Liver (tissue), 9 donors: Measurements from ENCODE around the gene SENP1. TPM values are rescaled to one million over a fixed set of nuclear protein-coding genes. Genes with fewer than 3 reads are reported as not detected.

Experiments
- DNase-seq: peaks from one replicate; pipeline ENCODE4 v3.0.0-alpha.2; 2017; ENCODE audit warnings: low spot score
- H3K27ac ChIP-seq, 2 donors: one replicate each; pipeline ENCODE4 v1.7.0; 2013; ENCODE audit warnings: inconsistent platforms in 2 of 2, low read length in 2 of 2, control low read depth in 1 of 2, low read depth in 1 of 2, mild to moderate bottlenecking in 1 of 2
- H3K27me3 ChIP-seq, 4 donors: one replicate each; pipeline versions ENCODE4 v1.6.1 to v1.7.0; 2013; ENCODE audit warnings: low read length in 3 of 4, inconsistent platforms in 1 of 4, mild to moderate bottlenecking in 1 of 4, moderate library complexity in 1 of 4; ENCODE audit not compliant: control insufficient read depth in 4 of 4, insufficient read depth in 4 of 4
- H3K36me3 ChIP-seq, 4 donors: one replicate each; pipeline versions ENCODE4 v1.6.1 to v1.7.0; 2013; ENCODE audit warnings: low read length in 3 of 4, mild to moderate bottlenecking in 3 of 4, low read depth in 1 of 4, moderate library complexity in 1 of 4; ENCODE audit not compliant: control insufficient read depth in 4 of 4, insufficient read depth in 3 of 4
- H3K4me1 ChIP-seq, 4 donors: one replicate each; pipeline versions ENCODE4 v1.6.1 to v1.7.0; 2013; ENCODE audit warnings: low read length in 3 of 4, mild to moderate bottlenecking in 3 of 4, moderate library complexity in 1 of 4; ENCODE audit not compliant: control insufficient read depth in 4 of 4, insufficient read depth in 4 of 4
- H3K4me3 ChIP-seq, 3 donors: one replicate each; pipeline versions ENCODE4 v1.6.1 to v1.7.0; 2013; ENCODE audit warnings: low read length in 3 of 3, control low read depth in 1 of 3, low read depth in 1 of 3, mild to moderate bottlenecking in 1 of 3
- H3K9ac ChIP-seq, 2 donors: one replicate each; pipeline ENCODE4 v1.7.0; 2013; ENCODE audit warnings: low read length in 2 of 2, mild to moderate bottlenecking in 2 of 2, moderate library complexity in 2 of 2, control low read depth in 1 of 2, low read depth in 1 of 2
- H3K9me3 ChIP-seq, 4 donors: one replicate each; pipeline versions ENCODE4 v1.6.1 to v1.7.0; 2013; ENCODE audit warnings: low read length in 3 of 4; ENCODE audit not compliant: control insufficient read depth in 4 of 4
- EGR1 ChIP-seq, 2 donors: IDR thresholded peaks; 2 replicates each; pipeline ENCODE4 v1.6.1; 2016 to 2018; ENCODE audit warnings: antibody characterized with exemption in 2 of 2, low read depth in 2 of 2
- FOXA2 ChIP-seq: IDR thresholded peaks from 2 replicates; pipeline ENCODE4 v1.6.1; 2016; ENCODE audit warnings: antibody characterized with exemption
- GABPA ChIP-seq, 2 donors: IDR thresholded peaks in 1 of 2; conservative IDR thresholded peaks in 1 of 2; 2 replicates each; pipeline ENCODE4 v1.6.1; 2016; ENCODE audit warnings: antibody characterized with exemption in 2 of 2, mild to moderate bottlenecking in 1 of 2, moderate library complexity in 1 of 2
- HNF4G ChIP-seq: IDR thresholded peaks from 2 replicates; pipeline ENCODE4 v1.6.1; 2016; ENCODE audit warnings: antibody characterized with exemption
- NR2F2 ChIP-seq: IDR thresholded peaks from 2 replicates; pipeline ENCODE4 v1.6.1; 2016; ENCODE audit warnings: antibody characterized with exemption
- RAD21 ChIP-seq, 2 donors: IDR thresholded peaks; 2 replicates each; pipeline ENCODE4 v1.6.1; 2016; ENCODE audit warnings: antibody characterized with exemption in 2 of 2, mild to moderate bottlenecking in 2 of 2
- RXRA ChIP-seq, 2 donors: IDR thresholded peaks; 2 replicates each; pipeline ENCODE4 v1.6.1; 2017 to 2018; ENCODE audit warnings: antibody characterized with exemption in 2 of 2, mild to moderate bottlenecking in 1 of 2
- SP1 ChIP-seq: IDR thresholded peaks from 2 replicates; pipeline ENCODE4 v1.6.1; 2018; ENCODE audit warnings: antibody characterized with exemption, mild to moderate bottlenecking
- TAF1 ChIP-seq: conservative IDR thresholded peaks from 2 replicates; pipeline ENCODE4 v1.6.1; 2016; ENCODE audit warnings: antibody characterized with exemption, mild to moderate bottlenecking
- WGBS: extraction: QIAGEN DNeasy Blood & Tissue Kit; methylation state at CpG from one replicate; pipeline ENCODE4 v1.1.7; 2013; 5-methylcytosine and 5-hydroxymethylcytosine counted together
- polyA plus RNA-seq, 2 donors: library from polyadenylated mRNA; stranded (reverse) in 1 of 2; unstranded in 1 of 2; fragments of 200-250 nt in 1 of 2; fragments of >200 nt in 1 of 2; fragmentation: Nextera tagmentation in 1 of 2; extraction: Ambion mirVana in 1 of 2; gene quantifications; one replicate each; pipeline versions ENCODE4 v1.2.1 to v1.2.3, GENCODE V29; 2013 to 2015
- total RNA-seq, 2 donors: library from RNA; depleted of rRNA; stranded (reverse); fragments of >200 nt; gene quantifications; one replicate each; pipeline ENCODE4 v1.2.3, GENCODE V29; 2014
- TF ChIP-seq, protein P1 (sequence below): IDR thresholded peaks from 2 replicates; pipeline ENCODE4 v1.6.1; 2016; ENCODE audit warnings: antibody characterized with exemption, mild to moderate bottlenecking
- TF ChIP-seq, protein P2 (sequence below): fragments of 150-350 bp; IDR thresholded peaks from 2 replicates; pipeline ENCODE4 v1.5.1; 2017; ENCODE audit warnings: improper control_type of control experiment, low read depth, low read length; ENCODE audit not compliant: missing input control
- TF ChIP-seq, protein P3 (sequence below): IDR thresholded peaks from 2 replicates; pipeline ENCODE4 v1.6.1; 2016; ENCODE audit warnings: antibody characterized with exemption
- TF ChIP-seq, protein P4 (sequence below): IDR thresholded peaks from 2 replicates; pipeline ENCODE4 v1.6.1; 2016; ENCODE audit warnings: antibody characterized with exemption
- TF ChIP-seq, protein P5 (sequence below): IDR thresholded peaks from 2 replicates; pipeline ENCODE4 v1.6.1; 2016; ENCODE audit warnings: antibody characterized with exemption
- donor health status: healthy.
- donor health status: healthy.
- donor health status: healthy.
- donor health status: healthy.
- donor health status: healthy.

SENP1 gene
- total and polyA plus RNA-seq, 4 donors: 1.4 to 11.7 (median 4.2) TPM

DNA sequence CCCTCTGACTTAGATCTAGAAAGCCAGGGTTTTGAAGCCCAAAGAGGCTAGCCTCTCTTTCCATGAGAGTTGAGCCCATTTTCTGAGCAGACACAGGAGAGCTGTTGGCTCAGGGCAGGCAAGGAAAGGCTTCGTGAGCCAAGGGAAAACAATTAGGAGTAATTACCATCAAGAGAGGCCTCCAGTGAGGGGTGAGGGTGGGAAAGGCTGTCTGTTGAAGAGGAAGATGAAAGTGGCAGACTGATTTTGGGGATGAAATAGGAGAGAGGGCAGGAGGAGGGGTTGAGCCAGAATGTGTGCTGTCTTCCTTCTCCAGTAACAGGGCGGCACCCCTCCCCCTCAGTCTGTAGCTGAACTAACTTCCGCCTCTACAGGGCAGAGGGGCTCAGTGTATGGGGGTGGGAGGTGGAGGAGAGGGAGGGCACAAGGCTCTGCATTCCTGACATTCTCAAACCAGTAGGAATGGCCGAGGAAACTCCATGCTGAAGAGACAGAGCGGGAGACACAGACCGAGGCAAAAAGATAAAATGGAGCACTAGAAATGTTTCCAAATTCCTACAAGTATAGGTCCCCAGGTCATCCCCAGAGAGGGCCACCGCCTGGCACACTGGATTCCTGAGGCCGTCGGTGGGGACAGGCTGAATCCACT lies 68.5 kb downstream of the SENP1 start:
- H3K9me3 ChIP-seq: no peaks in the 10 kb centered on the region
- H3K36me3 ChIP-seq: no peaks in the 10 kb centered on the region
- no peak for TF ChIP-seq TAF1
- TF ChIP-seq EGR1 (IDR thresholded peaks at IDR 0.05; ENCODE audit: low read depth in 2 of 2): no peak
- TF ChIP-seq FOXA2: no peak
- TF ChIP-seq GABPA (IDR thresholded peaks at IDR 0.05 in 1 of 2, conservative IDR thresholded peaks at IDR 0.05 in 1 of 2): no peak
- TF ChIP-seq, protein P1, sequence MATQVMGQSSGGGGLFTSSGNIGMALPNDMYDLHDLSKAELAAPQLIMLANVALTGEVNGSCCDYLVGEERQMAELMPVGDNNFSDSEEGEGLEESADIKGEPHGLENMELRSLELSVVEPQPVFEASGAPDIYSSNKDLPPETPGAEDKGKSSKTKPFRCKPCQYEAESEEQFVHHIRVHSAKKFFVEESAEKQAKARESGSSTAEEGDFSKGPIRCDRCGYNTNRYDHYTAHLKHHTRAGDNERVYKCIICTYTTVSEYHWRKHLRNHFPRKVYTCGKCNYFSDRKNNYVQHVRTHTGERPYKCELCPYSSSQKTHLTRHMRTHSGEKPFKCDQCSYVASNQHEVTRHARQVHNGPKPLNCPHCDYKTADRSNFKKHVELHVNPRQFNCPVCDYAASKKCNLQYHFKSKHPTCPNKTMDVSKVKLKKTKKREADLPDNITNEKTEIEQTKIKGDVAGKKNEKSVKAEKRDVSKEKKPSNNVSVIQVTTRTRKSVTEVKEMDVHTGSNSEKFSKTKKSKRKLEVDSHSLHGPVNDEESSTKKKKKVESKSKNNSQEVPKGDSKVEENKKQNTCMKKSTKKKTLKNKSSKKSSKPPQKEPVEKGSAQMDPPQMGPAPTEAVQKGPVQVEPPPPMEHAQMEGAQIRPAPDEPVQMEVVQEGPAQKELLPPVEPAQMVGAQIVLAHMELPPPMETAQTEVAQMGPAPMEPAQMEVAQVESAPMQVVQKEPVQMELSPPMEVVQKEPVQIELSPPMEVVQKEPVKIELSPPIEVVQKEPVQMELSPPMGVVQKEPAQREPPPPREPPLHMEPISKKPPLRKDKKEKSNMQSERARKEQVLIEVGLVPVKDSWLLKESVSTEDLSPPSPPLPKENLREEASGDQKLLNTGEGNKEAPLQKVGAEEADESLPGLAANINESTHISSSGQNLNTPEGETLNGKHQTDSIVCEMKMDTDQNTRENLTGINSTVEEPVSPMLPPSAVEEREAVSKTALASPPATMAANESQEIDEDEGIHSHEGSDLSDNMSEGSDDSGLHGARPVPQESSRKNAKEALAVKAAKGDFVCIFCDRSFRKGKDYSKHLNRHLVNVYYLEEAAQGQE: no peak
- TF ChIP-seq RAD21 (IDR thresholded peaks at IDR 0.05): no peak
- no peak for TF ChIP-seq SP1
- DNase-seq: no peak
- H3K27me3 ChIP-seq: no peaks in the 10 kb centered on the region
- H3K4me3 ChIP-seq: no peak overlapping the region
- H3K4me1 ChIP-seq: no peaks in the 10 kb centered on the region
- H3K27ac ChIP-seq: no peak overlapping the region
- H3K9ac ChIP-seq: no peak overlapping the region
- WGBS: 56% methylated on average over 9 of the region's 9 CpGs

DNA sequence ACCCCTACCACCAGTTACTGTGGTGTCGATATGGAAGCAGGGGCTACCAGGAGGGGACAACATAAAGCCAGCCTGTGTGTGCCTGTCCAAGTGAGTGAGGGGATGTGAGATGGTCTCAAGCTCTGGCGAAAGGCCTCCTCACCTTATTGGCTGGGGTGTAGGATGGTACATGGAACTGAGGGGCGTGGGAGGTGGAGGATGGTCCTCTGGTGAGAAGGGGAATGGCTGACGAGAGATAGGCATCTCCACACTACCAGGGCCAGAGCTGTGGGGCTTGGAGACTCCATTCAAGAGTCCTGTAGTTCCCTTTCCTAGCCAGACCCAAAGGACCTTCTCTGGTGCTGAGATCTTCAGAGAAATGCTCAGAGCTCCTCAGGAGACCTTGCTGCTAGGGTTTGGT lies 69.1 kb downstream of the SENP1 start:
- TF ChIP-seq, protein P2, sequence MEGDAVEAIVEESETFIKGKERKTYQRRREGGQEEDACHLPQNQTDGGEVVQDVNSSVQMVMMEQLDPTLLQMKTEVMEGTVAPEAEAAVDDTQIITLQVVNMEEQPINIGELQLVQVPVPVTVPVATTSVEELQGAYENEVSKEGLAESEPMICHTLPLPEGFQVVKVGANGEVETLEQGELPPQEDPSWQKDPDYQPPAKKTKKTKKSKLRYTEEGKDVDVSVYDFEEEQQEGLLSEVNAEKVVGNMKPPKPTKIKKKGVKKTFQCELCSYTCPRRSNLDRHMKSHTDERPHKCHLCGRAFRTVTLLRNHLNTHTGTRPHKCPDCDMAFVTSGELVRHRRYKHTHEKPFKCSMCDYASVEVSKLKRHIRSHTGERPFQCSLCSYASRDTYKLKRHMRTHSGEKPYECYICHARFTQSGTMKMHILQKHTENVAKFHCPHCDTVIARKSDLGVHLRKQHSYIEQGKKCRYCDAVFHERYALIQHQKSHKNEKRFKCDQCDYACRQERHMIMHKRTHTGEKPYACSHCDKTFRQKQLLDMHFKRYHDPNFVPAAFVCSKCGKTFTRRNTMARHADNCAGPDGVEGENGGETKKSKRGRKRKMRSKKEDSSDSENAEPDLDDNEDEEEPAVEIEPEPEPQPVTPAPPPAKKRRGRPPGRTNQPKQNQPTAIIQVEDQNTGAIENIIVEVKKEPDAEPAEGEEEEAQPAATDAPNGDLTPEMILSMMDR: no peak
- TF ChIP-seq TAF1: no peak
- TF ChIP-seq, protein P3, sequence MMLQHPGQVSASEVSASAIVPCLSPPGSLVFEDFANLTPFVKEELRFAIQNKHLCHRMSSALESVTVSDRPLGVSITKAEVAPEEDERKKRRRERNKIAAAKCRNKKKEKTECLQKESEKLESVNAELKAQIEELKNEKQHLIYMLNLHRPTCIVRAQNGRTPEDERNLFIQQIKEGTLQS: no peak
- TF ChIP-seq, protein P4, sequence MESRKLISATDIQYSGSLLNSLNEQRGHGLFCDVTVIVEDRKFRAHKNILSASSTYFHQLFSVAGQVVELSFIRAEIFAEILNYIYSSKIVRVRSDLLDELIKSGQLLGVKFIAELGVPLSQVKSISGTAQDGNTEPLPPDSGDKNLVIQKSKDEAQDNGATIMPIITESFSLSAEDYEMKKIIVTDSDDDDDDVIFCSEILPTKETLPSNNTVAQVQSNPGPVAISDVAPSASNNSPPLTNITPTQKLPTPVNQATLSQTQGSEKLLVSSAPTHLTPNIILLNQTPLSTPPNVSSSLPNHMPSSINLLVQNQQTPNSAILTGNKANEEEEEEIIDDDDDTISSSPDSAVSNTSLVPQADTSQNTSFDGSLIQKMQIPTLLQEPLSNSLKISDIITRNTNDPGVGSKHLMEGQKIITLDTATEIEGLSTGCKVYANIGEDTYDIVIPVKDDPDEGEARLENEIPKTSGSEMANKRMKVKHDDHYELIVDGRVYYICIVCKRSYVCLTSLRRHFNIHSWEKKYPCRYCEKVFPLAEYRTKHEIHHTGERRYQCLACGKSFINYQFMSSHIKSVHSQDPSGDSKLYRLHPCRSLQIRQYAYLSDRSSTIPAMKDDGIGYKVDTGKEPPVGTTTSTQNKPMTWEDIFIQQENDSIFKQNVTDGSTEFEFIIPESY: no peak
- TF ChIP-seq SP1: no peak
- TF ChIP-seq, protein P5, sequence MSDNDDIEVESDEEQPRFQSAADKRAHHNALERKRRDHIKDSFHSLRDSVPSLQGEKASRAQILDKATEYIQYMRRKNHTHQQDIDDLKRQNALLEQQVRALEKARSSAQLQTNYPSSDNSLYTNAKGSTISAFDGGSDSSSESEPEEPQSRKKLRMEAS: no peak
- TF ChIP-seq NR2F2: no peak
- no peak for TF ChIP-seq HNF4G
- TF ChIP-seq EGR1 (IDR thresholded peaks at IDR 0.05; ENCODE audit: low read depth in 2 of 2): no peak
- no peak for TF ChIP-seq RXRA (IDR thresholded peaks at IDR 0.05)
- TF ChIP-seq FOXA2: no peak
- no peaks in the 10 kb centered on the region for H3K36me3 ChIP-seq
- no peak overlapping the region for H3K9ac ChIP-seq
- DNase-seq: no peak
- H3K27me3 ChIP-seq: no peaks in the 10 kb centered on the region
- H3K9me3 ChIP-seq: no peaks in the 10 kb centered on the region
- H3K4me3 ChIP-seq: no peak overlapping the region
- H3K4me1 ChIP-seq: no peaks in the 10 kb centered on the region
- H3K27ac ChIP-seq: no peak overlapping the region
- 90% methylated on average over 4 of the region's 4 CpGs for WGBS
